NCI-H1048 (cell line): ENCODE results near the gene MRPL43.
"Not testable (repeated sequence)": the region's sequence is repeated elsewhere in the genome, so short reads cannot be mapped to it uniquely, and the experiment has no call there.

Experiments used
- DNase-seq: peaks from one replicate; lab custom pipeline; 2025; lab: John Stamatoyannopoulos, UW

Gene MRPL43

DNA sequence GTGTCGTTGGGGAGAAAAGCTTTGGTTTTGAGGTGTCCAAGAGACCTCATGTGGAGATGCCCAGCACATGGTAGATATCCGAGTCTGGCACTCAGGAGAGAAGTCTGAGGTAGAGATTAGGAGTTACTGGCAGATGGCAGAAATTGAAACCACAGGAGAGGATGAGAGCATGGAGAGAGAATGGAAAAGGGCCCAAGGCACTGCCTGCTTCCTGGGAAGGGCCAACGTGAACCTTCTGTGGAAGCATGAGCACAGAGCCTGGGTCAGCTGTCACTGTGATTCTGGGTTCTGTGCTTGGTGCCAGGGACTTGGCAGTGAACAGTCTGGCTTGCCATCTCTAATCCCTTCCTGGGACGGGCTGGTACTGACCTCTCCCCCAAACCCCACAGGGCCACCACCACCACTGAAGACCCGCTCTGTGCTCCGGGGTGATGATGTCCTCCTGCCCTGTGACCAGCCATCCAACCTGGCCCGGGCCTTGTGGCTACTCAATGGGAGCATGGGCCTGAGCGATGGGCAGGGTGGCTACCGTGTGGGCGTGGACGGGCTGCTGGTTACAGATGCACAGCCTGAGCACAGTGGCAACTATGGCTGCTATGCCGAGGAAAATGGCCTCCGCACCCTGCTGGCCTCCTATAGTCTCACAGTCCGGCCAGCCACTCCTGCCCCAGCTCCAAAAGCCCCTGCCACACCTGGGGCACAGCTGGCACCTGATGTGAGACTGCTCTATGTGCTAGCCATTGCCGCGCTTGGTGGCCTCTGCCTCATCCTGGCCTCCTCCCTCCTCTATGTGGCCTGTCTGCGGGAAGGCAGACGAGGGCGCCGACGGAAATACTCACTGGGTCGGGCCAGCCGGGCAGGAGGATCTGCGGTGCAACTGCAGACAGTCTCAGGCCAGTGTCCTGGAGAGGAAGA lies 4.1 kb downstream of the MRPL43 start:
- DNase-seq: no peak

DNA sequence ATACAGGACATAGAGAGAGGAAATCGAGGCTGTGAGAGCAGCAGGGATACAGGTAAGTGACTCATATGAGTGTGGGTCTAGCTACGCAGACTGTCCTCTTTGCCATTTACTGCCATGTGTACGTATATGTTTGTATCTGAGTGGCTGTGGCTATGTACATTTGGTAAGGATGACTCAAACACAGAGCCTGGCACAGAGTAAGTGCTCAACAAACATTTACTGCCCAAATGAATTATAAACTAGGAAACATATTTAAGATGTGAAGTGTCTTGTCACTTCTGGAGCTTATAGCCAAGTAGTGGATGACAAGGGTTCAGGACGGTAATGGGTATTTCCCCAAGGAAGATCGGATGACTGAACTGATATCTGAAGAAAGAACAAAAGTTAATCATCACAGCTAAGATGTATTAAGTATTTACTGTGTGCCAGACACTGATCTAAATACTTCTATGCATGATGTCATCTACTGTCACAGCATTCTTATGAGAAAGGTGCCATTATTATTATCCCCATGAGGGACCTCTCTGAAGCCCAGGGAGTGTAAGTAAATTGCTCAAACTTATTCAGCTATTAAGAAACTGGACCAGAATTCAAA lies 6.0 kb downstream of the MRPL43 start:
- no peak for DNase-seq

GRCh38 chr10:100980711-100981110 lies 6.6 kb downstream of the MRPL43 start:
- DNase-seq: no peak

GRCh38 chr10:100980311-100980710 lies 7.0 kb downstream of the MRPL43 start:
- no peak for DNase-seq

- no peak for DNase-seq
Measured at GRCh38 chr10:100979791-100980272, 7.5 kb downstream of the MRPL43 start.

- DNase-seq: no peak
Measured at GRCh38 chr10:100978901-100979195, 8.4 kb downstream of the MRPL43 start.

DNA sequence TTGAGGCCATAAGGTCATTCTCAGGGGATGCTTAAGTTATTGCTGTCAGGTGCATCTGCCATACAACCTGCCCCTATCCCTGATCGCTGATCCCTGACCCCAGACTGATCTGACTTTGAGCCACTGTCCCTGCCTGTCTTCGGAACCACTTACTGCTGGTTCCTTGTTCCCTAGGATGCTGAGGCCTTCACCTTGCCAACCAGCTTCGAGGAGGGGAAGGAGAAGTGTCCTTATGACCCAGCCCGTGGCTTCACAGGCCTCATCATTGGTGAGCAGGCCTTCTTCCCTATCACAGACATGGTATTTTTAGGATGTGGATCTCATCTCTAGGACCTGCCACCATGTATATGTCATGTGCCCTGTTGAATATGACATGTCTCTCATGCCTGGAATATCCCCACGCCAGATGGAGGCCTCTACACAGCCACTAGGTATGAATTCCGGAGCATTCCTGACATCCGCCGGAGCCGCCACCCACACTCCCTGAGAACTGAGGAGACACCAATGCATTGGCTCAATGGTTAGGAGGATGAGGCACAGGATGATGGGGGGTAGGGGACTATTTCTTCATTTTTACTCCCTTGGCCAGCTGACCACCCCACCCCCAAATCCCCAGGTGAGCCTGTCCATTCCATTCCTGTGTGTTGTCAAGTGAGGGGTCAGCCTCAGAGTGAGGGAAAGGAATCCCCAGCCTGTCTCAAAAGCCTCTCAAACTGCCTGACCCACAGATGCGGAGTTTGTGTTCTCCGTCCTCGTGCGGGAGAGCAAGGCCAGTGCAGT lies 9.0 kb downstream of the MRPL43 start:
- DNase-seq: no peak

DNA sequence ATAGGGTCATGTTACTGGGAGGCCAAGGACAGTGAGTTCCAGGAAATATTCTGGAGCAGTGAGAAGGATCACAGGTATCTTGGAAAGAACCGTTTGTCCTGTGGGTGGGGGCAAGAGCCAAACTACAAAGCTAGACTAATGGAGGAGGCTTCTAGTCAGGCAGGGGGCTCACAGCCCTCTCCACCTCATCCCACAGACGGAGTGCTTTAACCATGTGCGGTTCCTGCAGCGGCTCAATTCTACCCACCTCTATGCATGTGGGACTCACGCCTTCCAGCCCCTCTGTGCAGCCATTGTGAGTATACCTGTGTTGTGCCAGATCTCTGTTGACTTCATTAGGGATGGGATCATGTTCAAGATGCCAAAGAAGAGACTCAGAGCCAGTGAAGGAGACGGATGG lies 9.9 kb downstream of the MRPL43 start:
- DNase-seq: no peak

GRCh38 chr10:100976906-100977305 lies 10.4 kb downstream of the MRPL43 start:
- no peak for DNase-seq

- DNase-seq: not testable (repeated sequence)
Measured at GRCh38 chr10:100975397-100975796, 11.9 kb downstream of the MRPL43 start.

GRCh38 chr10:100972904-100973535 lies 14.3 kb downstream of the MRPL43 start:
- no peak for DNase-seq

DNA sequence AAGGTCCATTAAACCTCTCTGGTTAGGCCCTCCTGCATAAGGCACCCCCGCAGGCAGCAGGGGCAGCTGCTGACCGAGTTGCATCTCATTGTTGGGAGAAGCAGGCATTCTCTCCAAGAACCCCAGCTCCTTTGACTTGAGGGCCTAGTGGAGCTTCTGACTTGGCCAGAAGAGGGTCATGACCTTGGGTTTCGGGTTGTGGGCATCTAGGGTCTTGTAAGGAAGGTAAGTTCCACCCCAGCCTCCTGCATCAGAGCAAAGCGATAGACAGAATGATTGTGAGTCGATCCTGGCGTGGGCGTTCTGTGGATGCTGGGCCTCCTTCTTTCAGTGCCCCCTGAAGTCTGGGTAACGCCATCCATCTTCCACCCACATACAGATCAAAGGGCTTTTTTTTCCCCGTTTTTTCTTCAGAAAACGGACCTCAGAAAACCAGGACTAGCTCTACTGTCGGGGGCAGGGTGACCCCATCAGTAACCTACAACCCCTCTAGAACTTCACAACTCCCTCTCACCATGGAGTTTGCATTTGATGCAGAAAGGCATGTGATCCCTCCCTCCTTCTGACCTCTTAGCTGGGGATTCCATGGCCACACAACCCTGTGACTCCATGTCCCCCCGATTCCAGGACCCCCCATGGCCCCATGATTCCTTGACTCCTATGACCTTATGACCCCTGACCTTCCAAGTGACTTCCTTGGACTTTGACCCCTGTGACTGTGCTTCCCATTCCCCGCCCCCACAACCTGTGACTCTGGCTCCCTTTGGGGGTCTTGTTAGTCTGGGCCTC lies 15.0 kb downstream of the MRPL43 start:
- no peak for DNase-seq

DNA sequence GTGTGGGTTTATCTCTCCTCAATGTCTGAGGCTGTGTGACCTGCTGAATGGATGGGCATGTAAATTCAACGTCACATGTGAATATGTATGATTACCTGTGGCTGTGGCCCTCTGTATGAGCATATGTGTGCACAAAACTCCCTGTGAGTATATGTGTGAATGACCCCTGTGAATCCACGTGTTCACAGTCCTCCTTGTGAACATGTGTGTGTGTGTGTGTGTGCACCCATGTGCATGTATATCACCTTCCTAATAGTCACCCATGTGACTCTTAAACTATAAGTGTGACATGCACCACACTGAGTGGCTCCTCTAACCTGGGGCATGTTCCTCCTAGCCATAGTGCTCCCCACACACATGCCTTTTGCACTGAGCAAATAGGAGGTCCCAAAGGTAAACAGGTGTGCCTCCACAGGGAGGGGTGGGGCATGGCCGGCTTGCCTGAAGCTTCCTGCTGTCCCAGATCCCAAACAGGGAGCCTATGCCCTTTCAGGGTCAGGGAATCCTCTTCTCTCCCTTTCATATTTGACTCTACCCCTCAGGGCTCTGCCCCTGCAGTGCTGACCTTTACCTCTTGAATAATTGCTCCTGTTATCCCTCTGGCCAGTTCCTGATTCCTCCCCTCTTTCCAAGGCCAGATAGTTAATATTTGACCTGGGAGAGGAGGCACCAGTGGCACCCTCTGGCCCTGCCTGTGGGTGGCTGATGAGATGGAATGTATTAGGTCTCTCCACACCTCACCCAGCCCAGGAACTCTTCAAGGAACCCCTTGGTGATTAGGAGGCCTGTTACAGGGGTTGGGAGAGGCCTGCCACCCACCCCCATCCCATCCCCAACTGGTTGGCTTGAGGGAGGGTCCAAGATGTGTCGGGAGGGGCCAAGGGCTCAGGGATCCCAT lies 16.1 kb downstream of the MRPL43 start:
- DNase-seq: no peak

- DNase-seq: no peak
Measured at GRCh38 chr10:100970076-100970913, 17.0 kb downstream of the MRPL43 start.

DNA sequence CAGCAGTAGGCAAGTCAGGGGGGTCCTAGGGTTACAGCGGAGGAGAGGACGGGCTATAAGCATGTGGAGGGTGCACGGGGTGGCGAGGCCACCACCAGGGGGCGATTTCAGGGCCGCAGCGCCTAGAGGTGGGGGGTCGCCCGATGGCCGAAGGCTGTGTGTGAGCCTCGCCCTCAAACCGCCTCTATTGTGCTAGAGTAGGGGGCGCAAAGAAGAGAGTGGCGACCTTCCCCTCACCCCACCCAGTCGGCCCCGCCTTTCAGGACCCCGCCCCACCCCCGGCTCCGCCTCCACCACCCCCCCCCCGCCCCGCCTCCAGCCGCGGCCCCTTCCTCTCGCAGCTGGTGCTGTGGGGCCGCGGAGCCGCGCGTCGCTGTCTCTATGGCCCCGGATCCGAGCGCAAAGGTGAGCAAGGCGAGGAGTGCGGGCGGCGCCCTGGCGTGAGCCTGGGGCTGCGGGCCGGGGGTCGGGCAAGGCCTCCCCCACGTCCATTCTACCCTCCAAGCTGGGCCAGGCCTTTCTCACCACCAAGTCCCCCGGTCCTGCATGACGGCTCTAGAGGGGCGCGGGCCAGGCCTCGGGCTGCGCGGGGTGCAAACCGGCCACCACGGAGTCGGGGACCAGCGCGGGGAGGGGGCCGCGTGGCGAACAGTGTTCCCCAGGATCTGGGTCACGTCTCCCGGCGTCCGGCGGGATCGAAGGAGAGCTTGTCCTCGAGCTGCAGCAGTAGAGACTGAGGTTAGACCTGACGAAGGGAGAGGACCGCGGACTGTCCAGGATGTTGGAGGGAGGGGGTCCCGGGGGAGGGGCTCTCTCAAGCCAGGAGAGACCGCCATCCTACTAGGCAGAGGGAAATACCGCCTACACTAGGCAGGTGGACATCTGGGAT lies 17.9 kb downstream of the MRPL43 start, which contains the start of gene SEMA4G:
Gene SEMA4G (plus strand): TSS at position 318 of the 889 bp plus-strand sequence. CDS start 3,409 bp downstream, outside the sequence.
- DNase-seq: no peak

DNA sequence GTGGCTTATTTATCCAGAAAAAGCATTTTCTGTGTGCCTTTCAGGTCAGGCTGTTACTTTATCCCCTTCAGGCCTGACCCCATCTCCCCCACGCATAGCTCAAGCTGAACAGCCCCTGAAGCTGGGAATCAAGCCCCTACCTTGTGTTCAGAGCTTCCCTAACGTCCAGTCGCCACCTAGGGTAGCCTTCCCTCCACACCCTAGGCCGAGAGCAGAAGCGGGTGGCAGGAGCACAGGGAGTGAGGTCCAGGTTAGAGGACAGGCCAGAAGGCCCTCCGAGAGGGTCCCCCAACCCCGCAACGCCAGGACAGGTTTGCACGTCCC lies 18.5 kb downstream of the MRPL43 start:
- DNase-seq: no peak

- no peak for DNase-seq
Measured at GRCh38 chr10:100968062-100968736, 19.1 kb downstream of the MRPL43 start.

DNA sequence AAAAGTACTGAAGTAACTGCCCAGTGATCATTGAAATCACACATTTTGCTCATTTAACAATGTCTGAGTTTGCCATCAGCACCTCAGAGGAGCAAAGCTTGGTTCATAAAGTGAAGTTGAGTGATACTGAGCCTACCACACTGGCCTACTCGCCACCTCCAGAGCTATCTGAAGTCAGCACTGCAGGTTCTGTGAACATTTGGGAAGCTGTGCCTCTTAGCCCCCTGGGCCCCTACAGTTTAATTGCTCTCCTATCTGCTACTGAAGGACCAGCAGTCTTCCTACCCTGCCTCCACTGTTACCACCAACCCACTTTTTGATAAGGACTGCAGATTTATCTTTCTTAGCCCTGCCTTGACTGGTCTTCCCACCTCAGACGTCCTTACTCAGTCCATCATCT lies 20.0 kb downstream of the MRPL43 start:
- no peak for DNase-seq
